HG02884 (cell line): ENCODE measurements around the gene MAGEL2.
"Not testable (repeated sequence)": the region's sequence is repeated elsewhere in the genome, so short reads cannot be mapped to it uniquely, and the experiment has no call there.

Source experiments
- ATAC-seq: cut with Tn5 transposase; IDR thresholded peaks from one replicate; pipeline ENCODE4 v1.9.1; 2021; ENCODE audit warnings: mild to moderate bottlenecking, moderate library complexity; ENCODE audit not compliant: unreplicated experiment

The MAGEL2 gene

DNA sequence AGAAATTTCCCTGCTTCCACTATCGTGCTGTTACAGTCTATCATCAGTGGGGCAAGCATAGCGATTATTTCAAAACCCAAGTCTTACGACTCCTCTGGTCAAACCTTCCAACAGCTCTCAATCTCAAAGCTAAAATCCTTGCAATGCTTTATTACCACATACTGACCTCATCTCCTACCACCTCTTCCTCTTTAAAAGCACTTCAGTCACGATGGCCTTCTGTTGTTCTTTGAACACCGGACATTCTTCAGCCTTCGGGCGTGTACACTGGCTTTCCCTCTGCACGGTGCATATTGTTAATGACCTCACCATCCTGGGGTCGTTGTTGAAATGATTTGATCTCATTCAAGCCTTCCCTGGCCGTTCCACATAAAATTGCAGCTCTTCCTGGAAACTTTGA is 31.1 kb downstream of the MAGEL2 start:
- no peak for ATAC-seq

DNA sequence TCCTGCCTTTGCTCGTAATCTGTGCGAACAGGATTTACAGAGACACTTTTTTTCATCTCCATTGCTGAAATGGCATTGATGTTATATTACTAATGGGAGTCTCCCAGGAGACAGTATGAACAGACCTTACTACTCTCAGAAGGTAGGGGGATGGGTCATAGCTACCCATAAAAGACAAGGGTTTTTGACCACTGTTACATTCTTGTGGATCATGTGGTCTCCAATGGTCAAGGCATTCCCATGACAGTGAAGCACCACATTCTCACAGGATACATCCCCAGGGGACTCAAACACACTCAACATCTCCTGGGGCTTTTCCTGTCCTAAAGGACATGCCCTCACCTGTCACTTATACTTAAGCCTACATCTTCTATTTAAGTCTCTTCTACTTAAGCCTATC is 41.4 kb downstream of the MAGEL2 start:
- no peak for ATAC-seq

DNA sequence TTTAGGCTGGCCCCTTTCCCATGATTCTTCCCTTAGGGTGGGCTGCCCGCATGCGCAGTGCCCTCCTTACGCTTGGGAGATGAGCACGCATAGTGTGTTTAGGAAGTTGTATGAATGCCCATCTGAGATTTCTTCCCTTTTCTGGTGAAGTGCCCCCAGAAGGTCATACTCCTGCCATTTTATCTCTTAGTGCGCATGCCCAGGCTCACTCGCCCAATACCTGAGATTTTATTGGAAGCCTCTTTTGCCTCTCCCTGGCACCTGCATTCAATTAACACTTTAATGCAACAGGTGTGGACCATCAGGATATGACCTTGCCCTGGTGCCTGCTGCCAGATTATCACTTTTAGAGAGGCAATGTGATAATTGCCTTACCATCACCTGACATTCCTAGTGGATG is 45.5 kb downstream of the MAGEL2 start:
- ATAC-seq, result no peak

DNA sequence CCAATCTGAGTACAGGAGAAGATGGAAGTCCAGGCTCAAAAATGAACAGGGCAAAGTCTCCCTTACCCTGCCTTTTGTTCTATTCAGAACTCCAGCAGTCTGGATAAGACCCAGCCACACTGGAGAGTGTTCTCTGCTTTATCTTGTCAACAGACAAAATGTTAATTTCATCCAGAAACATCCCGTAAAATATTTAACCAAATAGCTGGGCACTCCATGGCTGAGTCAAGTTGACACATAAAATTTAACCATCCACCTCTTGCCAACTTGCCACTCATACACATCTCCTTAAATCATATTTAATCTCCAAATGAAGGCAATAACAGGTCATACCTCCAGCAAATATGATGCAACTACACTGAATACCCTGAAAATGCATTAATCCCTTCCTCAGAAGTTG is 48.6 kb downstream of the MAGEL2 start:
- ATAC-seq, result no peak

GRCh38 chr15:23597278-23597677 is 50.4 kb downstream of the MAGEL2 start:
- ATAC-seq, result not testable (repeated sequence)

- ATAC-seq, result no peak
Observed at GRCh38 chr15:23596736-23597135, 50.9 kb downstream of the MAGEL2 start.

- ATAC-seq, result no peak
Observed at GRCh38 chr15:23595368-23595767, 52.3 kb downstream of the MAGEL2 start.

DNA sequence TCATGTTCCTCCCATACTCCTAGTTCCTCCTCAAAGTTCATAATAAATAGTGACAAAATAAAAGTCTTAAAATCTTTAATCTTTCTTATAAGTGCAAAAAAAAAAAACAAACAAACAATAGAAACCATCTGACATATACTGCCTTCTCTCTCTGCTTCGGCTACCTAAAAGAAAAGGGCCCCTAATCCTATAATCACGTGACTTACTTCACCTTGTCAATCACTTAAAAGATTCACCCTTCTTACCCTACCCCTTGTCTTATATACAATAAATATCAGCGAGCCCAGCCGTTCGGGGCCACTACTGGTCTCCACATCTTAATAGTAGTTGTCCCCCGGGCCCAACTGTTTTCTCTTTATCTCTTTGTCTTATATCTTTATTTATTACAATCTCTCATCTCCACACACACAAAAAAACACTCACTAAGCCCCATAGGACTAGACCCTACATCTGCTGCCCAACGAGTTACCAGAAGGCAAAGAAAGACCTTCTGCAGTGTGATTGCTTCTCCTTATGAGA is 53.4 kb downstream of the MAGEL2 start:
- no peak for ATAC-seq
